H1 (cell line): ENCODE results near the gene SYNJ2. TPM values are rescaled to one million over a fixed set of nuclear protein-coding genes. Genes with fewer than 3 reads are reported as not detected.

ENCODE experiments used
- CTCF ChIA-PET: fragments of 300-600 bp; sonication (Branson Sonifier 250); formaldehyde crosslinking; loops from one replicate; lab custom pipeline; 2021; ENCODE audit not compliant: partially characterized antibody; lab: Charles Lee
- POLR2A ChIA-PET: fragments of 300-600 bp; sonication (Branson Sonifier 250); formaldehyde crosslinking; loops from one replicate; lab custom pipeline; 2021; ENCODE audit warnings: inconsistent platforms; ENCODE audit not compliant: partially characterized antibody; lab: Charles Lee
- DNase-seq, 2 experiments: peaks; one replicate each; pipeline versions ENCODE4 v3.0.0 to v3.0.0-alpha.2; 2010 to 2022; ENCODE audit warnings: low spot score in 2 of 2, low read depth in 1 of 2, mixed read lengths in 1 of 2
- FAIRE-seq: peaks from 2 replicates; lab custom pipeline; 2011; peaks lifted over from hg19 to GRCh38; lab: Jason Lieb, UNC
- H2AFZ ChIP-seq: 2 replicates; pipeline ENCODE4 v1.8.1; 2012; ENCODE audit warnings: low read length, inconsistent platforms
- H2AK5ac ChIP-seq: 2 replicates; pipeline ENCODE4 v1.6.1; 2013; ENCODE audit warnings: low read depth, low read length
- H2BK120ac ChIP-seq: replicated peaks from 2 replicates; pipeline ENCODE3; 2013; ENCODE audit warnings: low read depth, low read length, inconsistent platforms
- H2BK12ac ChIP-seq: 2 replicates; pipeline ENCODE4 v1.6.1; 2013; ENCODE audit warnings: low read depth, low read length
- H2BK15ac ChIP-seq: 2 replicates; pipeline ENCODE4 v1.6.1; 2013; ENCODE audit warnings: low read length
- H2BK20ac ChIP-seq: 2 replicates; pipeline ENCODE4 v1.6.1; 2013; ENCODE audit warnings: low read length
- H2BK5ac ChIP-seq: 2 replicates; pipeline ENCODE4 v1.6.1; 2013; ENCODE audit warnings: low read depth, low read length
- H3K14ac ChIP-seq: 2 replicates; pipeline ENCODE4 v1.6.1; 2013; ENCODE audit warnings: inconsistent platforms; ENCODE audit not compliant: insufficient read length
- H3K18ac ChIP-seq: 2 replicates; pipeline ENCODE4 v1.6.1; 2013; ENCODE audit warnings: low read length; ENCODE audit errors: extremely low read depth
- H3K23ac ChIP-seq: 2 replicates; pipeline ENCODE4 v1.6.1; 2013; ENCODE audit warnings: inconsistent platforms; ENCODE audit not compliant: insufficient read length
- H3K23me2 ChIP-seq: 2 replicates; pipeline ENCODE4 v1.6.1; 2013; ENCODE audit warnings: low read depth, low read length
- H3K27ac ChIP-seq: 2 replicates; pipeline ENCODE4 v1.6.1; 2011; ENCODE audit warnings: low read depth, low read length, inconsistent platforms
- H3K27me3 ChIP-seq, 4 experiments: replicated peaks in 1 of 4; 1 replicate in 1 of 4; 2 replicates in 3 of 4; pipeline versions ENCODE4 v1.6.1 to v1.8.1; 2011 to 2013; ENCODE audit warnings: low read length in 3 of 4, mild to moderate bottlenecking in 3 of 4, inconsistent platforms in 2 of 4, mixed read lengths in 2 of 4, moderate library complexity in 1 of 4; ENCODE audit not compliant: control insufficient read depth in 3 of 4, insufficient read depth in 3 of 4; ENCODE audit errors: extremely low read depth in 1 of 4
- H3K36me3 ChIP-seq, 4 experiments: 2 replicates each; pipeline versions ENCODE4 v1.6.1 to v1.8.1; 2011 to 2013; ENCODE audit warnings: mild to moderate bottlenecking in 4 of 4, low read length in 3 of 4, moderate library complexity in 2 of 4, control low read depth in 1 of 4, inconsistent platforms in 1 of 4; ENCODE audit not compliant: insufficient read depth in 4 of 4, control insufficient read depth in 2 of 4
- H3K4ac ChIP-seq: replicated peaks from 2 replicates; pipeline ENCODE3; 2013; ENCODE audit warnings: low read length, low read depth, mixed read lengths, inconsistent platforms; ENCODE audit not compliant: insufficient read length
- H3K4me1 ChIP-seq, 4 experiments: replicated peaks in 1 of 4; 1 replicate in 1 of 4; 2 replicates in 3 of 4; pipeline versions ENCODE4 v1.6.1 to v1.8.1; 2011 to 2013; ENCODE audit warnings: low read length in 3 of 4, inconsistent platforms in 2 of 4, mixed read lengths in 1 of 4; ENCODE audit not compliant: insufficient read depth in 4 of 4, control insufficient read depth in 3 of 4
- H3K4me2 ChIP-seq, 2 experiments: 2 replicates each; pipeline versions ENCODE4 v1.6.1 to v1.8.1; 2011 to 2013; ENCODE audit warnings: low read depth in 2 of 2, low read length in 2 of 2, control low read depth in 1 of 2, inconsistent platforms in 1 of 2, mild to moderate bottlenecking in 1 of 2; ENCODE audit not compliant: insufficient read depth in 1 of 2
- H3K4me3 ChIP-seq, 4 experiments: fragments of 200-600, 300-600 bp in 1 of 4; sonication (generic), shearing (Covaris generic), sonication (Bioruptor Twin) in 1 of 4; 2 replicates each; pipeline versions ENCODE4 v1.5.1 to v1.8.1; 2011 to 2016; ENCODE audit warnings: low read length in 4 of 4, low read depth in 3 of 4, control low read depth in 2 of 4, inconsistent platforms in 2 of 4, mild to moderate bottlenecking in 2 of 4, mixed read lengths in 1 of 4, moderate library complexity in 1 of 4; ENCODE audit not compliant: insufficient read depth in 2 of 4; ENCODE audit errors: extremely low read depth in 1 of 4
- H3K56ac ChIP-seq: replicated peaks from 2 replicates; pipeline ENCODE3; 2013; ENCODE audit warnings: low read depth, mild to moderate bottlenecking, mixed read lengths, low read length, inconsistent platforms; ENCODE audit not compliant: insufficient read length
- H3K79me1 ChIP-seq: 2 replicates; pipeline ENCODE4 v1.6.1; 2013; ENCODE audit warnings: low read depth, low read length, control low read depth
- H3K79me2 ChIP-seq, 2 experiments: 2 replicates each; pipeline versions ENCODE4 v1.6.1 to v1.8.1; 2012 to 2013; ENCODE audit warnings: low read length in 2 of 2, mild to moderate bottlenecking in 2 of 2, inconsistent platforms in 1 of 2; ENCODE audit not compliant: insufficient read depth in 2 of 2, control insufficient read depth in 1 of 2
- H3K9ac ChIP-seq, 4 experiments: replicated peaks in 1 of 4; 1 replicate in 1 of 4; 2 replicates in 3 of 4; pipeline versions ENCODE4 v1.6.1 to v1.8.1; 2011 to 2013; ENCODE audit warnings: low read depth in 3 of 4, low read length in 3 of 4, control low read depth in 2 of 4, mild to moderate bottlenecking in 2 of 4, moderate library complexity in 2 of 4, inconsistent platforms in 1 of 4; ENCODE audit errors: extremely low read depth in 1 of 4
- H3K9me3 ChIP-seq, 2 experiments: 2 replicates each; pipeline versions ENCODE4 v1.6.1 to v1.8.1; 2012 to 2013; ENCODE audit warnings: mild to moderate bottlenecking in 2 of 2, moderate library complexity in 2 of 2, control low read depth in 1 of 2, inconsistent platforms in 1 of 2, low read depth in 1 of 2, low read length in 1 of 2, mixed read lengths in 1 of 2; ENCODE audit not compliant: insufficient read depth in 2 of 2
- H4K20me1 ChIP-seq, 2 experiments: replicated peaks in 1 of 2; 2 replicates each; pipeline versions ENCODE3 to v1.8.1; 2011 to 2013; ENCODE audit warnings: inconsistent platforms in 2 of 2, low read length in 2 of 2, mild to moderate bottlenecking in 1 of 2; ENCODE audit not compliant: insufficient read depth in 2 of 2, control insufficient read depth in 1 of 2
- H4K5ac ChIP-seq: 2 replicates; pipeline ENCODE4 v1.6.1; 2013; ENCODE audit warnings: low read length, low read depth, mixed read lengths, inconsistent platforms; ENCODE audit not compliant: insufficient read length
- H4K8ac ChIP-seq: 2 replicates; pipeline ENCODE4 v1.8.0; 2013; ENCODE audit warnings: mild to moderate bottlenecking, moderate library complexity, low read length, inconsistent platforms; ENCODE audit not compliant: insufficient read depth; ENCODE audit errors: extremely low read depth
- H4K91ac ChIP-seq: replicated peaks from 2 replicates; pipeline ENCODE3; 2013; ENCODE audit warnings: low read length, mixed read lengths, inconsistent platforms; ENCODE audit not compliant: insufficient read length
- ASH2L ChIP-seq: fragments of 200-600, 300-600 bp; sonication (generic); IDR thresholded peaks from one replicate; pipeline ENCODE4 v1.7.1; 2017; ENCODE audit warnings: low read length
- BRCA1 ChIP-seq: IDR thresholded peaks from 2 replicates; pipeline ENCODE4 v1.6.1; 2012; ENCODE audit warnings: low read depth, low read length, improper control_type of control experiment
- CEBPB ChIP-seq: IDR thresholded peaks from 2 replicates; pipeline ENCODE4 v1.6.1; 2012; ENCODE audit warnings: low read depth, low read length
- CTBP2 ChIP-seq: IDR thresholded peaks from 2 replicates; pipeline ENCODE4 v1.7.0; 2011; ENCODE audit warnings: borderline replicate concordance, mild to moderate bottlenecking, moderate library complexity, mixed read lengths, low read length; ENCODE audit not compliant: insufficient read depth, insufficient read length
- EGR1 ChIP-seq: IDR thresholded peaks from 2 replicates; pipeline ENCODE4 v1.6.1; 2011; ENCODE audit warnings: low read depth, low read length, borderline replicate concordance
- EP300 ChIP-seq, 2 experiments: IDR thresholded peaks; 1 replicate in 1 of 2; 2 replicates in 1 of 2; pipeline ENCODE4 v1.6.1; 2011 to 2012; ENCODE audit warnings: low read depth in 2 of 2, low read length in 2 of 2, mild to moderate bottlenecking in 2 of 2, borderline replicate concordance in 1 of 2, inconsistent platforms in 1 of 2, moderate library complexity in 1 of 2
- KDM4A ChIP-seq: IDR thresholded peaks from one replicate; pipeline ENCODE4 v1.7.1; 2012; ENCODE audit warnings: low read depth, mild to moderate bottlenecking, moderate library complexity, low read length, inconsistent platforms; ENCODE audit not compliant: severe bottlenecking
- NANOG ChIP-seq: IDR thresholded peaks from 2 replicates; pipeline ENCODE4 v1.6.1; 2011; ENCODE audit warnings: low read length, low read depth, mild to moderate bottlenecking, inconsistent platforms; ENCODE audit not compliant: insufficient read depth, poor library complexity, severe bottlenecking
- RXRA ChIP-seq: IDR thresholded peaks from 2 replicates; pipeline ENCODE4 v1.6.1; 2011; ENCODE audit warnings: low read depth, mild to moderate bottlenecking, low read length, moderate library complexity; ENCODE audit not compliant: insufficient read depth
- SIN3A ChIP-seq, 2 experiments: IDR thresholded peaks in 1 of 2; conservative IDR thresholded peaks in 1 of 2; 2 replicates each; pipeline ENCODE4 v1.6.1; 2011 to 2012; ENCODE audit warnings: low read length in 2 of 2, improper control_type of control experiment in 1 of 2, low read depth in 1 of 2, mild to moderate bottlenecking in 1 of 2
- SUZ12 ChIP-seq: fragments of 200-600 bp; sonication (generic); IDR thresholded peaks from 2 replicates; pipeline ENCODE4 v1.6.1; 2012; ENCODE audit warnings: mild to moderate bottlenecking, inconsistent platforms, low read length, moderate library complexity, mixed read lengths
- TAF7 ChIP-seq: optimal IDR thresholded peaks from 2 replicates; pipeline ENCODE3; 2011; ENCODE audit warnings: low read depth, mild to moderate bottlenecking, inconsistent platforms, low read length, moderate library complexity, borderline replicate concordance
- TCF12 ChIP-seq: IDR thresholded peaks from 2 replicates; pipeline ENCODE4 v1.6.1; 2011; ENCODE audit warnings: low read depth, mild to moderate bottlenecking, low read length
- WGBS, 2 experiments: shearing (Covaris generic) in 1 of 2; methylation state at CpG; one replicate each; pipeline versions ENCODE4 v1.1.6 to v1.1.7; 2013 to 2015; ENCODE audit warnings: low lambda C conversion rate in 2 of 2, mixed read lengths in 2 of 2, inconsistent platforms in 1 of 2, low coverage in 1 of 2, missing lambda C conversion rate in 1 of 2; ENCODE audit not compliant: insufficient replicate concordance in 2 of 2, insufficient coverage in 1 of 2, insufficient read length in 1 of 2; ENCODE audit errors: extremely low coverage in 1 of 2, missing lambda C conversion rate in 1 of 2; 5-methylcytosine and 5-hydroxymethylcytosine counted together
- polyA plus RNA-seq, 7 experiments: library from polyadenylated mRNA; depleted of rRNA in 3 of 7; stranded (reverse) in 5 of 7; unstranded in 2 of 7; fragments of >200 nt in 5 of 7; fragments of 200-250 nt in 2 of 7; gene quantifications; 1 replicate in 5 of 7; 2 replicates in 1 of 7; 4 replicates in 1 of 7; pipeline versions ENCODE4 v1.2.1 to v1.2.3, GENCODE V29; 2011 to 2013; ENCODE audit warnings: missing spikeins in 2 of 7, mixed read lengths in 2 of 7
- total RNA-seq: library from RNA; stranded (reverse); fragmentation: NEBNext Ultra II Directional; extraction: Animal tissue kit (Norgen Biotek cat#: 25700); gene quantifications from 2 replicates; pipeline ENCODE4 v1.2.1, GENCODE V29; 2021

The SYNJ2 gene
- total and polyA plus RNA-seq, 2 of the 8 experiments (the other 6 are each of a cell fraction or from before 2014, with no cell fraction given), result 3.7 to 13.9 TPM

GRCh38 chr6:158009935-158010585 is 28.4 kb downstream of the SYNJ2 start:
- ChIA-PET POLR2A (no interaction called here), CTCF (interaction anchor here (0.7 to 1.2 kb wide), 5 partner anchors 11 to 63 kb away, joined by 3 to 4 read pairs (median 3); no protein-coding TSS in a partner anchor)
- Histone ChIP-seq H4K20me1 (no peaks in the 10 kb centered on the region), H2AK5ac (no peak overlapping the region), H3K56ac (no peak overlapping the region), H2BK15ac (no peak overlapping the region), H2BK12ac (no peak overlapping the region), H3K9ac (no peak overlapping the region), H3K36me3 (no peaks in the 10 kb centered on the region), H3K23me2 (no peaks in the 10 kb centered on the region), H4K5ac (no peak overlapping the region), H3K14ac (no peak overlapping the region), H3K4ac (no peak overlapping the region), H4K91ac (no peak overlapping the region), H3K18ac (no peak overlapping the region), H2BK20ac (no peak overlapping the region), H4K8ac (no peak overlapping the region), H3K4me3 (no peak overlapping the region), H3K27ac (no peak overlapping the region), H3K79me2 (no peaks in the 10 kb centered on the region), H2AFZ (no peak overlapping the region), H3K27me3 (no peaks in the 10 kb centered on the region), H2BK120ac (no peak overlapping the region), H3K9me3 (no peaks in the 10 kb centered on the region), H3K23ac (no peak overlapping the region), H2BK5ac (no peak overlapping the region), H3K4me2 (no peak overlapping the region), H3K79me1 (peaks cover 4% of the 10 kb centered on the region; the same call in 1 of the 2 replicates), H3K4me1 (no peaks in the 10 kb centered on the region; a peak in 3 of 7 replicates)
- no peak for DNase-seq
- FAIRE-seq, result no peak
- 90% methylated on average over 6 of the region's 6 CpGs; no CpG with 5 or more reads in 1 of the 2 experiments for WGBS, 2 experiments
- TF ChIP-seq EP300 (IDR thresholded peaks at IDR 0.05; ENCODE audit: borderline replicate concordance in 1 of 2, low read depth in 2 of 2, low read length in 2 of 2) (no peak), KDM4A (no peak), RXRA (no peak), ASH2L (no peak), BRCA1 (no peak), CTBP2 (no peak), TCF12 (no peak), CEBPB (no peak), TAF7 (no peak), EGR1 (no peak), NANOG (no peak), SUZ12 (no peak), SIN3A (conservative IDR thresholded peaks at IDR 0.05 in 1 of 2, IDR thresholded peaks at IDR 0.05 in 1 of 2; ENCODE audit: low read depth in 1 of 2, low read length in 2 of 2) (no peak)
